DMS53 treated with DMSO at 0.1 percent for 48 hours (cell line): ENCODE measurements around the gene LMNA.
A peak's percentile ranks its signal among the peaks of the same experiment; 100 is the strongest.
"Not testable (repeated sequence)": the region's sequence is repeated elsewhere in the genome, so short reads cannot be mapped to it uniquely, and the experiment has no call there.

Experiments
- DNase-seq: peaks from one replicate; lab custom pipeline; 2025; ENCODE audit not compliant: unreplicated experiment; lab: John Stamatoyannopoulos, UW

LMNA gene

DNA sequence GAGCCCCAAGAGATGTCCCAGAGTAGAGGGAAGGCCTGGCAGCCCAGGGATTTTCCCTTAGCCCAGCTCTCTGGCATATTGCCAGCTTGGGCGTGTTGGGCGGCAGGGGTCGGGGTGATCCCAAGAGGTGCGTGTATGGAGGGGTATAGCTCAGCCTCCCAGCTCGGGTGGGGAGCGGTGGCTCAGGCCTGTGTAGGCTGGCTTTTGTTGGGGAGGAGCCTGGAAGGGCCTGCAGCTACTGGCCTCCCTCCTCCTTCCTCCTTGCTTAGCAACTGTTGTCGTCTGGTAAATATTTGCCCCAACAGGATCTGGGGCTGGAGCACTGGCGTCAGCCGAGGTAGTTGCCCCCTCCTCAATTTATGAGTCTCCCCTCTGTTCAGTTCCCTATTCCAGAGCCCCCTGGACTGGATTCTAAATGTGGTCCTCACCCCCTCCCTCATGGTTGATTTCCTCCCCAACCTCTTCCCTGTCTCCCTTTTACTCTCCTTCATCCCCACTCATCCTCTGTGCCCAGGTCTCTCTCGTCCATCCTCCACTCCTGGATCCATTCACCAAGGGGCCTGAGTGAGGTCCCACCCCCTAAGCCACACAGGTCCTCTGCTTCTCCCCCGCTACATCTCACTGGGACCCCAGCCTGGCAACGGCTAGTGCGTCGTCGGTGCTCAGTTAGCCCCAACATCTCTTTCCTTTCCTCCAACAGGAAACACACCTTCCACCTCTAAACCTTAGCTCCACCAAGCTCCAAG is 10.3 kb upstream of the LMNA start:
- DNase-seq, result peak; percentile 13

DNA sequence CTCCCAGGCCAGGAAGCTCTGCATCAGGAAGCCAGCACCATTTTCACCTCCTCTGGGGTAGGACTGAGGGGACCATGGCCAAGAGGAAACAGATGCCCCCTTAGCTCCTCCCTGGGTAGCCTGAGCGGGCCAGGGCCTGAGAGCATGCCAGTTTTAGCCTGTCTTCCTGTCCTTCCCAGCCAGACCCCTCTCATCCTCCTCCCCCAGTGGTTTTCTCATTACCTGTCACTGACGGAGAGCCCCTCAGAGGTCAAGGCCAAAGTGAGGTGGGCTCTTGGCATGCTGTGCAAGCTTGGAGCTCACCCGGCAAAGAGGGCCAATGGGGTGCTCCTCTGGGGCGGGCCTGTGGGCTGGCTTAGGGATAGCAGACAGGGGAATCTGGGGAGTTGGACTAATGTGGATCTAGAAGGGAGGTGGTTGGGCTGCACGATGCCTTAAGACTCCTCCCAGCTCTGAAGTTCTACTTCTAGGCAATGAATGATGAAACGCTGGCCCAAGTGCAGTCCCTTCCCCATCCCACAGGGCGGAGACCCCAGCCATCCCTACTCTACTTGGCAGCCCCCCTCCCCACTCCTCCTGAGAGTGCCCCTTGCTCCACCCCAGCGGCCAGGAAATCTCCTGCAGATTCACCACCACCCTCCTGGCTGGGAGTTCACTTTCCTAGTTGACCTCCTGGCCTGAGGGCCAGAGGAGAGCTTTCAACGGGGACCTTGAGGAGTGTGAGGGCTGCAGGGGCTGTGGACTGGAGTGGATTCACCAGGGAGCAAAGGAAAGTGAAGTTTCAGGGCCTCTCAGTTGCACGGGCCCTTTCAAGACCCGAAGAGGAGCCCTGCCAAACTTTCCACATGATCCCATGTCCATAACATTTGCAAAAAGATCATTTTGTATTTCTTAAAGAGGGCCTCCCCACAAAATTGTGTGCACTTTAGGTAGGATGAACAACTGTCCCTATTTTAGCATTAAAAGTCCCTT is 9.4 kb upstream of the LMNA start:
- no peak for DNase-seq

DNA sequence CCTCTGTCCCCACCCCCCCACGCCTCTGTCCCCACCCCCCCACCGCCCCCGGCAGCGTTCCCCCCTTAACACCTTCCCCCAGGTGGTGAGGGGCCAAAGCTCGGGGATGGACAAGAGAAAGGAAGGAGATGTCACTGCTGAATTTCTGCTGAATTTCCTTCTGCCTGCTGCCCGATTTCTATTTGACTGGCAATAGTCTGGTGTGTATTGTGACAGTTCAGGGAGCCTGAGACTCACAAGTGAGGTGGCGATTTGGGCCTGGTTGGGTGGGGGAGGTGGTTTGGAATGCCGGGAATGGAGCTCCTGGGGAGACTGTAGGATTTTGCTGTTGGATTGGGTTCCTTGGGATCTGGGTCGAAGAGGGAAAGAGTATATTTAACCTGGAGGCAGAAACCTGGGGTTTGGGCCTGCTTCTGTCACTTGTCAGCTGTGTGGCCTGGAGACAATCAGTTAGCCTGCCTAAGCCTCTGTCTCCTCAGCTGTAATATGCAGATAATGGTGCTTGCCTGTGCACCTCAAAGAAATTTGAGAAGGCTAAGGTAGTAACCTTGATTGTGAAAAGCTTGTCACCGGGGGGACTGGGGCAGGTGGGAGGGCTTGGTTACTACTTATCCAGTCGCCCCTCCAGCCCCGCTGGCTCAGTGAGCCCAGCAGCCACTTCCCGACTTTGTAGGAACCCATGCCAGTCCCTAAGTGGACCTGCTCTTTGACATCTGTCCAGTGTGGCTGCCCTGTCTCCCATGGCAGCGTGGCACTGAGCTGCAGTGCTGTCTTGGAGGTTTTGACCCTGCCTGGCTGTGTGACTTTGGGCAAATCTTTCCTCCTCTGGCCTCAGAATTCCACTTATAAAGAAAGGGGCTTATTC is 7.7 kb upstream of the LMNA start:
- peak; percentile 56 for DNase-seq

DNA sequence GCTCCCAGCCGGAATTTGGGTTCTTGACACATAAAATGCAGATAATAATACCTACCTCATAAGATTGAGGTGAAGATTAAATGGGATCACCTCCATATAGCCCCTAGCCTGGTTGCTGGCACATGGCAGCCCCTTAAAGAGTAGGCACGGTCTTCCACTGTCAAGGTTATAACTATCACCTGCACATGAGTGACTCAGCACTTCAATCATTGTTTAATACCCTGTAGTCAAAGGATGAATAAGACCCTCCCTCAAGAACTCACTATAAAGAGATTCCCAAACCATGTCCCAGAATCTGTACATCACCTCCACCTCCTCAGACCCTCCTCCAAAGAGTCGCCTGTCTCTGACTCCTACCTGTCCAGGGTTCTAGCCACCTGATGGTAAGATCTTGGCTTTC is 6.5 kb upstream of the LMNA start:
- DNase-seq, result no peak

DNA sequence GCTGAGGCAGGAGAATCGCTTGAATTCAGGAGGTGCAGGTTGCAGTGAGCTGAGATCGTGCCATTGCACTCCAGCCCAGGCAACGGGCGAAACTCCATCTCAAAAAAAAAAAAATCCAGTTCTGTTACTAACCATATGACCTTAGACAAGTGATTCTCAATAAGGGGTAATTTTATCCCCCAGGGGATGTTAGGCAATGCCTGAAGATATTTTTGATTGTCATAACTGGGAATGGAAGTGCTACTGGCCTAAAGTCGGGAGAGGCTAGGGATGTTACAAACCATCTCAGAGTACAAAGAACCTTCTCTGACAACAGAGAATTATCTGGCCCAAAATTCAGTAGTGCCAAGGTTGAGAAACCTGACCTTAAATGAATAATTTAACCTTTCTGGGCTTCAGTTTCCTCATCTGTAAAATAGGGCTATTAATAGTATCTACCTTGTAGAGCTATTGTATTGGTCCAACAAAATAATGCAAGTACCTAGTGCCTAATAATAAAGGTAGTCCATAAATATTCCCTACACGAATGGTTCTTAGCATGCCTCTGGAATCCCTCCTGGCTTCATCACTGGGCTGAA is 5.8 kb upstream of the LMNA start:
- no peak for DNase-seq

- no peak for DNase-seq
Measured at GRCh38 chr1:156110252-156110651, 4.3 kb upstream of the LMNA start.

- no peak for DNase-seq
Measured at GRCh38 chr1:156111355-156111962, 3.1 kb upstream of the LMNA start.

- DNase-seq, result no peak
Measured at GRCh38 chr1:156112276-156113137, 2.0 kb upstream of the LMNA start.

DNA sequence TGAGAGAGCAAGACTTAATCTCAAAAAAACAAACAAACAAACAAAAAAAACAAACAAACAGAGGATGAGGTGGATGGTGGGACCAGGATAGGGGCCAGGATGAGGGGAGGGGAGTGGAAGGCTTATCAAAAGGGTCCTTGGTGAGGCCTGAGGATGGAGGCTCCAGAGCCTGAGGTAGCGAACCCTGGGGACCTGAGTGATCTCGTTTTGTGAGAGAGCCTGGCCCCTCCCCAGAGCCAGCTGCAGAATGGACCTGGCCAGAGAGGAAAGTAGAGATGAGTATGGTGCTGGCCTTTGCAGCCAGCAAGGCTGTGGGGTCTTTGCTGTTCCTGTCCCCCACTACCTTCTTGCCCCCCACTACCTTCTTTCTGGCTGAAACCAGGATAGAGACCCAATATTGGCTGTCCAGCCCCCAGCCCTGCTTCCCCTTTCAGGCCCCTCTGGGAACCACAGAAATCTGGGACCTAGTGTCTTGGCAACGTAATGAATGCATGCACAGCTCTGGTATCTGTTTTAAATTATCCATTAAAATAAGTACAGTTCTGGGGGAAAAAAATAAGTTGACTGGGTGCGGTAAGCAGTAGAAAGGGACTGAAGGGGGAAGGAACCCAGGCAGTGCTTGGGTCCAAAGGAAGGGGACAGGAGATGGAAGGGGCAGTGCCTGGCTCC is 1.1 kb upstream of the LMNA start:
- no peak for DNase-seq

DNA sequence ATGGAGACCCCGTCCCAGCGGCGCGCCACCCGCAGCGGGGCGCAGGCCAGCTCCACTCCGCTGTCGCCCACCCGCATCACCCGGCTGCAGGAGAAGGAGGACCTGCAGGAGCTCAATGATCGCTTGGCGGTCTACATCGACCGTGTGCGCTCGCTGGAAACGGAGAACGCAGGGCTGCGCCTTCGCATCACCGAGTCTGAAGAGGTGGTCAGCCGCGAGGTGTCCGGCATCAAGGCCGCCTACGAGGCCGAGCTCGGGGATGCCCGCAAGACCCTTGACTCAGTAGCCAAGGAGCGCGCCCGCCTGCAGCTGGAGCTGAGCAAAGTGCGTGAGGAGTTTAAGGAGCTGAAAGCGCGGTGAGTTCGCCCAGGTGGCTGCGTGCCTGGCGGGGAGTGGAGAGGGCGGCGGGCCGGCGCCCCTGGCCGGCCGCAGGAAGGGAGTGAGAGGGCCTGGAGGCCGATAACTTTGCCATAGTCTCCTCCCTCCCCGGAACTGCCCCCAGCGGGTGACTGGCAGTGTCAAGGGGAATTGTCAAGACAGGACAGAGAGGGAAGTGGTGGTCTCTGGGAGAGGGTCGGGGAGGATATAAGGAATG is 505 bp downstream of the LMNA start:
- no peak for DNase-seq

- no peak for DNase-seq
Measured at GRCh38 chr1:156115514-156116374, 1.2 kb downstream of the LMNA start.

DNA sequence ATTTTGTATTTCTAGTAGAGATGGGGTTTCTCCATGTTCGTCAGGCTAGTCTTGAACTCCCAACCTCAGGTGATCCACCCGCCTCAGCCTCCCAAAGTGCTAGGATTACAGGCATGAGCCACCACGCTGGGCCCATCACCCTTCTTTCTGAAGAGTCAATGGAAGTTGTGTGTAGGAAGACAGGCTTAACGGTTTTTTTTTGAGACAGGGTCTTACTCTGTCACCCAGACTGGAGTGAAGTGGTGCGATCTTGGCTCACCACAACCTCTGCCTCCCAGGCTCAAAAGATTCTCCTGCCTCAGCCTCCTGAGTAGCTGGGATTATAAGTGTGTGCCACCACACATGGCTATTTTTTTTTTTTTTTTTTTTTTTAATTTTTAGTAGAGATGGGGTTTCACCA is 2.2 kb downstream of the LMNA start:
- DNase-seq, result not testable (repeated sequence)

DNA sequence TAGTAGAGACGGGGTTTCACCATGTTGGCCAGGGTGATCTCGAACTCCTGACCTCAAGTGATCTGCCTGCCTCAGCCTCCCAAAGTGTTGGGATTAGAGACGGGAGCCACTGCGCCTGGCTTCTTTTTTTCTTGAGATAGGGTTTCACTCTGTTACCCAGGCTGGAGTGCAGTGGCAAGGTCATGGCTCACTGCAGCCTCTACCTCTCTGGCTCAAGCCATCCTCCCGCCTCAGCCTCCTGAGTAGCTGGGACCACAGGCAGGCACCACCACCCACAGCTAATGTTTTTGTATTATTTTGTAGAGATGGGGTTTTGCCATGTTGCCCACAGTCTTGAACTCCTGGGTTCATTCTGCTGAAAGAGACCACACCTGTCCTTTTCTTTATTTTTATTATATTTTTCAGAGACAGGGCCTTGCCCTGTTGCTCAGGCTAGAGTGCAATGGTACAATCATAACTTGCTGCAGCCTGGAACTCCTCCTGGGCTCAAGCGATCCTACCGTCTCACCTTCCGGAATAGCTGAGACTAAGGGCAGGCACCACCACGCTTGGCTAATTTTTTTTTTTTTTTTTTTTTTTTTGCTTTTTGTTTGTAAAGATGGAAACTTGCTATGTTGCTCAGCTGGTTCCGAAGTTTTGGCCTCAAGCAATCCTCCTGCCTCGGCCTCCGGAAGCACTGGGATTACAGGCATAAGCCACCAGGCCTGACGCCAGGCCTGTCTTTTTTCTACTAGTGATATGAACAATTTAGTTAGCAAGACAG is 3.1 kb downstream of the LMNA start:
- no peak for DNase-seq

GRCh38 chr1:156118177-156118868 is 3.8 kb downstream of the LMNA start:
- no peak for DNase-seq

- DNase-seq, result no peak
Measured at GRCh38 chr1:156119503-156120209, 5.1 kb downstream of the LMNA start.

- no peak for DNase-seq
Measured at GRCh38 chr1:156120318-156120717, 5.8 kb downstream of the LMNA start.
